Measurements from ENCODE around the gene OR51B2. TPM values are rescaled to one million over a fixed set of nuclear protein-coding genes. Genes with fewer than 3 reads are reported as not detected.
"Not testable (repeated sequence)": the region's sequence is repeated elsewhere in the genome, so short reads cannot be mapped to it uniquely, and the experiment has no call there.

The OR51B2 gene
- total RNA-seq, 2 donors from 2014 or later: not detected

DNA sequence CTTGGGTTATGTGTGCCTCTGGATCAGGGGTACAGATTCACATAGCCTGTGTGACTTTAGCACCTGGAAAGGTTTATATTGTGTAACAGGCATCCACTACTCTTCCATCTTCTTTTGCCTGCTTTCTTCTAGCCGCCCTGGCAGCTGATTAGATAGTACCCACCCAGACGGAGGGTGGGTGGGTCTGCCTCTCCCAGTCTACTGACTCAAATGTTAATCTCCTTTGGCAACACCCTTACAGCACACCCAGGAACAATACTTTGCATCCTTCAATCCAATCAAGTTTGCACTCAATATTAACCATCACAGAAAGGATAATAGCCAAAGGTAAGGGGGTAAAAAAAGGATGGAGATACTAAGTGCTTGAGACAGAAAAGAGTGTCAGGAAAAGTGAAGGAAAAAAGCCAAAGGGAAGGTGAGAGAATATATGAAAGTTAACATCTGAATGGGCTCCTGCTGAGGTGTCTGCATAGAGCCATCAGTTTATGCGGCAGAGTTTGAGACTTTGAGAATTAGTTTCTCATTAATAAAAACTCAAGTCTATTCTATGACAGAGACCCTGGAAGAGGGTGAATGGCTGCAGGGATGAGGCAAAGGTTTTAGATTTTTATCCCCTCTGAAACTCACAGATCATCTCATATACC is 24.6 kb upstream of the OR51B2 start:
- no peak overlapping the region for H3K27ac ChIP-seq
- no peaks in the 10 kb centered on the region for H3K27me3 ChIP-seq
- no peak for DNase-seq
- intact Hi-C loops (cut with DNase I): no loop called here
- no peak overlapping the region for H3K9ac ChIP-seq (ENCODE audit: low read depth in 2 of 2, low read length in 2 of 2)
- H3K9me3 ChIP-seq: no peaks in the 10 kb centered on the region
- no peaks in the 10 kb centered on the region for H3K36me3 ChIP-seq
- H3K4me3 ChIP-seq: no peak overlapping the region
- TF ChIP-seq, protein P1, sequence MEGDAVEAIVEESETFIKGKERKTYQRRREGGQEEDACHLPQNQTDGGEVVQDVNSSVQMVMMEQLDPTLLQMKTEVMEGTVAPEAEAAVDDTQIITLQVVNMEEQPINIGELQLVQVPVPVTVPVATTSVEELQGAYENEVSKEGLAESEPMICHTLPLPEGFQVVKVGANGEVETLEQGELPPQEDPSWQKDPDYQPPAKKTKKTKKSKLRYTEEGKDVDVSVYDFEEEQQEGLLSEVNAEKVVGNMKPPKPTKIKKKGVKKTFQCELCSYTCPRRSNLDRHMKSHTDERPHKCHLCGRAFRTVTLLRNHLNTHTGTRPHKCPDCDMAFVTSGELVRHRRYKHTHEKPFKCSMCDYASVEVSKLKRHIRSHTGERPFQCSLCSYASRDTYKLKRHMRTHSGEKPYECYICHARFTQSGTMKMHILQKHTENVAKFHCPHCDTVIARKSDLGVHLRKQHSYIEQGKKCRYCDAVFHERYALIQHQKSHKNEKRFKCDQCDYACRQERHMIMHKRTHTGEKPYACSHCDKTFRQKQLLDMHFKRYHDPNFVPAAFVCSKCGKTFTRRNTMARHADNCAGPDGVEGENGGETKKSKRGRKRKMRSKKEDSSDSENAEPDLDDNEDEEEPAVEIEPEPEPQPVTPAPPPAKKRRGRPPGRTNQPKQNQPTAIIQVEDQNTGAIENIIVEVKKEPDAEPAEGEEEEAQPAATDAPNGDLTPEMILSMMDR (IDR thresholded peaks at IDR 0.05): no peak
- no peaks in the 10 kb centered on the region for H3K4me1 ChIP-seq

DNA sequence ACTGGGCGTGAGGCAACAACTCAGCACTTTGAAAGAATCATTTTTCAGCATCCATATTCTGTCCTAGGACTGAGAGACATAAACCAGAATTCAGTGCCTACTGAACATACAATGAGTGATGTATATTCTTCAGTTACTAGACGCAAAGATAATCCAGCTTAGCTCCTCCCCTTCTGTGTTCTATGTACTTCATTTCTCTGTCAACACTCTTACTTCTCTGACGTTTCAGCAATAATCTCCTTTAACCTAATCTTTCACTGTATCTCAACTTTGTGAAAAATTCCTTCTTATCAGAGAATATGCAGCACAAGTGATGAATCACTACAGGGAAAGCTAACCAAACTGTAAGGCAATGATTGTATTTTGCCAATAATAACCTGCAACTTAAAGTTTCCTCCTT is 21.7 kb upstream of the OR51B2 start:
- H3K4me1 ChIP-seq: no peaks in the 10 kb centered on the region
- TF ChIP-seq, protein P1 (IDR thresholded peaks at IDR 0.05): no peak
- no peak for DNase-seq
- H3K9me3 ChIP-seq: no peaks in the 10 kb centered on the region
- no peaks in the 10 kb centered on the region for H3K36me3 ChIP-seq
- no peaks in the 10 kb centered on the region for H3K27me3 ChIP-seq
- intact Hi-C loops (cut with DNase I): no loop called here
- H3K27ac ChIP-seq: no peak overlapping the region
- H3K9ac ChIP-seq (ENCODE audit: low read depth in 2 of 2, low read length in 2 of 2): no peak overlapping the region
- no peak overlapping the region for H3K4me3 ChIP-seq

DNA sequence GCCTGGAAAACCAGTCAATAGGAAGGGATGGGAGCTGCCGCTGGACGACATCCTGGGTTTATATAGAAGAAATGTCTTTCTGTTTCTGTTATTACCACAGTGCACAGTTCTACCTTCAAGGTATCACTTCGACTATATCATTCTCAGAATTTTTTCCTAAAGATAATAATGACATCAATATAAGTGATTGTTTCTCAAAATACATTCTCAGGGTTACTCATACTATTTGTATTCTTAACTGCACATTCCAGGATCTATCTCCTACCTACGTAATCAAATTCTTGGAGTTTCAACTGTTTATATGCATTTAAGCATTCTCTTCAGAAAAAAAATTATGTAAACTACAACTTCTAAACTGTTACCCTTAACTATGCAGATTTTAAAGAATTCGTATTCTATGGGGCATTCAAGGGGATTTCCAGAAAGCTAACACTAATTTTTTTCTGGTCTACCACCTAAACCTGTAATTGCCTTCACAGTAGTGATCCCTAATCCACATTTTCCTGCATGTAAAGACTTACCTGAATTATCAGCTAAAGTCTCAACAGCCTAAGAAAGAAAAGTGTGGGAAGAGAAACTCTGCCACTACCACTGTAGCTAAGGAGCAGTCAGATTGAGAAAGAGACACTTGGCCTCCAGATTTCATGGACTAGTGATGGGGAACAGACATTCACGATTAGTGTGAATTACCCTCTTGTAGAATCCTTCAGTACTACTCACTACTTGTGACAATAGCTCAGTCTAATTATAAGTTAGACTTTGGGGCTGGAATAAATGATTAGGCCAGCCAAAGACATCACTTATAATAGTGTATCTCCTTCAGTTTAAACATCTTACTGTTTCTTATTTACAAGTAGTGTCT is 19.6 kb upstream of the OR51B2 start, which contains the start of gene OR51B5:
Gene OR51B5, minus strand, starts transcription at position 51 of the 862 bp plus-strand sequence. Its CDS starts 0 bp downstream, at position 51.
- no peaks in the 10 kb centered on the region for H3K27me3 ChIP-seq
- H3K4me1 ChIP-seq: no peaks in the 10 kb centered on the region
- H3K27ac ChIP-seq: no peak within 1 kb of the TSS
- no peak within 1 kb of the TSS for H3K9ac ChIP-seq (ENCODE audit: low read depth in 2 of 2, low read length in 2 of 2)
- TF ChIP-seq, protein P1 (IDR thresholded peaks at IDR 0.05): no peak
- no peaks in the 10 kb centered on the region for H3K36me3 ChIP-seq
- intact Hi-C loops (cut with DNase I): no loop called here
- H3K4me3 ChIP-seq: no peak within 1 kb of the TSS
- DNase-seq: no peak
- H3K9me3 ChIP-seq: no peaks in the 10 kb centered on the region

DNA sequence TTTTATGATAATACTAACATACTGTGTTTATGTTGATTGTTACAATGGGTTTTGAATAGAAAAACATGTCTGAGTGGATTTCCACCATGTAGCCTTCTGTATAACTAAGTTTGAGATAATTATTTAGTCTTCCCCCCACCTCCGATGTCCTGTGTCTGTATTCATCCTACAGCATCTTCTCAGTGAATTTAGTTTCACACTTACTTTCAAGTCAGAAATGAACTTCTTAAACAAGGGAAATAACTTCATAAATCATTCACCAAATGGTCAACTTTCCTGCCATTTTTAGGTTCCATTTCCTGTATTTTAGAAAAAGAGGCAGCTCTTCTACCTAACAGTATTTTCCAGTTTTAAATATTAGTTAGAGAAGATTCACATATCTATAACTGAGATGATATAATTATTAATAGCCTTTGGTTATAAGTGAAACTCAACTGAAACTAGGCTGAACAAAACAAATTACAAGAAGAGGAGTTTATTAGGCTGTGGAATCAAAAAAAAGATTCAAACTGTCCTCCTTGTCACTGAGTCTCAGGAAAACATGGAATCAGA is 15.8 kb upstream of the OR51B2 start:
- Histone ChIP-seq H3K36me3 (no peaks in the 10 kb centered on the region), H3K4me1 (no peaks in the 10 kb centered on the region), H3K9me3 (no peaks in the 10 kb centered on the region), H3K27ac (no peak overlapping the region), H3K4me3 (no peak overlapping the region), H3K9ac (ENCODE audit: low read depth in 2 of 2, low read length in 2 of 2) (no peak overlapping the region), H3K27me3 (no peaks in the 10 kb centered on the region)
- DNase-seq: no peak
- intact Hi-C loops (cut with DNase I): no loop called here
- TF ChIP-seq, protein P1 (IDR thresholded peaks at IDR 0.05): no peak

DNA sequence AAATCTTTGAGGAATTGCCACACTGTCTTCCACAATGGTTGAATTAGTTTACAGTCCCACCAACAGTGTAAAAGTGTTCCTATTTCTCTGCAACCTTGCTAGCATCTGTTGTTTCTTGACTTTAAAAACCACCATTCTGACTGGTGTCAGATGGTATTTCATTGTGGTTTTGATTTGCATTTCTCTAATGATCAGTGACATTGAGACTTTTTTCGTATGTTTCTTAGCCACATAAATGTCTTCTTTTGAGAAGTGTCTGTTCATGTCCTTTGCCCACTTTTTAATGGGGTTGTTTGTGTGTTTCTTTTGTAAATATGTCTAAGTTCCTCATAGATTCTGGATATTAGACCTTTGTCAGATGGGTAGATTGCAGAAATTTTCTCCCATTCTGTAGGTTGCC is 13.2 kb upstream of the OR51B2 start:
- H3K9ac ChIP-seq (ENCODE audit: low read depth in 2 of 2, low read length in 2 of 2); H3K9me3 ChIP-seq; H3K36me3 ChIP-seq; H3K4me3 ChIP-seq; DNase-seq; intact Hi-C loops (cut with DNase I); H3K27ac ChIP-seq; H3K27me3 ChIP-seq; H3K4me1 ChIP-seq: not testable (repeated sequence)
